OCI-M2 (cell line): ENCODE measurements around the gene PDLIM5.

Source experiments
- DNase-seq: peaks from one replicate; lab custom pipeline; 2025; ENCODE audit not compliant: unreplicated experiment; lab: John Stamatoyannopoulos, UW

PDLIM5 gene

GRCh38 chr4:94678896-94679295, 227.2 kb downstream of the PDLIM5 start:
- DNase-seq, result no peak

- no peak for DNase-seq
Measured at GRCh38 chr4:94680176-94680862, 228.6 kb downstream of the PDLIM5 start.

GRCh38 chr4:94686086-94686485, 234.3 kb downstream of the PDLIM5 start:
- no peak for DNase-seq

- no peak for DNase-seq
Measured at GRCh38 chr4:94689155-94689860, 237.6 kb downstream of the PDLIM5 start.

GRCh38 chr4:94690851-94691254, 239.1 kb downstream of the PDLIM5 start:
- no peak for DNase-seq

- no peak for DNase-seq
Measured at GRCh38 chr4:94691552-94691951, 239.8 kb downstream of the PDLIM5 start.

- no peak for DNase-seq
Measured at GRCh38 chr4:94695384-94695783, 243.6 kb downstream of the PDLIM5 start.

- no peak for DNase-seq
Measured at GRCh38 chr4:94698187-94698586, 246.4 kb downstream of the PDLIM5 start.

- DNase-seq, result no peak
Measured at GRCh38 chr4:94700298-94700697, 248.6 kb downstream of the PDLIM5 start.

GRCh38 chr4:94701631-94702300, 250.0 kb downstream of the PDLIM5 start:
- DNase-seq, result no peak

- DNase-seq, result no peak
Measured at GRCh38 chr4:94711635-94712034, 259.9 kb downstream of the PDLIM5 start.

- DNase-seq, result no peak
Measured at GRCh38 chr4:94714365-94715160, 262.8 kb downstream of the PDLIM5 start.

- no peak for DNase-seq
Measured at GRCh38 chr4:94715726-94716125, 264.0 kb downstream of the PDLIM5 start.
